Metanephros (tissue), 1 donor: Measurements from ENCODE around the gene CDADC1. TPM values are rescaled to one million over a fixed set of nuclear protein-coding genes. Genes with fewer than 3 reads are reported as not detected.

Experiments
- total RNA-seq: library from RNA; depleted of rRNA; stranded (reverse); fragments of >200 nt; gene quantifications from one replicate; pipeline ENCODE4 v1.2.3, GENCODE V29; 2014

Gene CDADC1
- 7.7 TPM for total RNA-seq

DNA sequence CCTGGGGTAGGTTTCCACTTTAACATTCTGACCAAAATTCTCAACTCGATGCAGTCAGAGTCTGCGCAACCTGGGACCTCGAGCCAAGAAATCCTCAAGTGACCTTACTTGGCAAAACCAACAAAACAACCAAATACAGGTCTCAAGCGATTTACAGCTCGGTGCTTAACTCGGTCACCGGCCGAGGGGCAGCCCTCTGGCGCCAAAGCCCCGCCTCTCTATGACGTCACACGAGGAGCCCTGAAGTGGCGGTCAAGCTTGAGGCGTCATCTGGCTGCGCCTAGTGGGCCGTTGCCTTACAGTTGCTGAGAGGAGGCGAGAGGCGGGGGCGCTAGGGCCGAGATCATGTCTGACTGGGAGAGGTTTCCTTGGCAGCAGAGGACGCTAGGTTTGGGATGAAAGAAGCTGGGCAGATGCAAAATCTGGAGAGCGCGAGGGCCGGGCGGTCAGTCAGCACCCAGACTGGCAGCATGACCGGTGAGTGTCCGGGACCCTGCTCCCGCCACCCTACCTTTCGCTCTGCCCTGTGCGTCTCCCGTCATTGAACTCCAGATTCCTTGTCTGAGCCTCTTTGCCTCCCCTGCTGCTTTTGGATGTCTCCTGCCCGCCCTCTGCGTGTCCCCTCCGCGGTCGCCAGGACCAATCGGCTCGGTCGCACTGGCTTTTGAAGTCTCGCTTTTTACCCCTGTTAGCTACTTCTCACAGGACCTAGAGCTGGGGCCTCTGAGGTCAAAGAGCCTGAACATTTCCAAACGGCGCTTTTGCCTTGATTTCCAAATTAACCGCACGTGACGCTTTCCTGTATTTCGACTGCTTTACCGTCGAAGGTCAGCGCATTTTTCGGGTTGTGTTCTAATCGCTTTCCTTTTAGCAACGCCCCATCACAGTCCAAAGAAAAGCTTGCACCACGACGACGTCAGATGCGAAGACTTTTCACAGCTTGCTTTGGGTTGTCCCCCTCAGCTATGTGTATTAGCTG lies at the start of gene CDADC1:
Gene CDADC1 (plus strand): TSS at position 283 of the 979 bp plus-strand sequence. CDS start 113 bp downstream, at position 396.

DNA sequence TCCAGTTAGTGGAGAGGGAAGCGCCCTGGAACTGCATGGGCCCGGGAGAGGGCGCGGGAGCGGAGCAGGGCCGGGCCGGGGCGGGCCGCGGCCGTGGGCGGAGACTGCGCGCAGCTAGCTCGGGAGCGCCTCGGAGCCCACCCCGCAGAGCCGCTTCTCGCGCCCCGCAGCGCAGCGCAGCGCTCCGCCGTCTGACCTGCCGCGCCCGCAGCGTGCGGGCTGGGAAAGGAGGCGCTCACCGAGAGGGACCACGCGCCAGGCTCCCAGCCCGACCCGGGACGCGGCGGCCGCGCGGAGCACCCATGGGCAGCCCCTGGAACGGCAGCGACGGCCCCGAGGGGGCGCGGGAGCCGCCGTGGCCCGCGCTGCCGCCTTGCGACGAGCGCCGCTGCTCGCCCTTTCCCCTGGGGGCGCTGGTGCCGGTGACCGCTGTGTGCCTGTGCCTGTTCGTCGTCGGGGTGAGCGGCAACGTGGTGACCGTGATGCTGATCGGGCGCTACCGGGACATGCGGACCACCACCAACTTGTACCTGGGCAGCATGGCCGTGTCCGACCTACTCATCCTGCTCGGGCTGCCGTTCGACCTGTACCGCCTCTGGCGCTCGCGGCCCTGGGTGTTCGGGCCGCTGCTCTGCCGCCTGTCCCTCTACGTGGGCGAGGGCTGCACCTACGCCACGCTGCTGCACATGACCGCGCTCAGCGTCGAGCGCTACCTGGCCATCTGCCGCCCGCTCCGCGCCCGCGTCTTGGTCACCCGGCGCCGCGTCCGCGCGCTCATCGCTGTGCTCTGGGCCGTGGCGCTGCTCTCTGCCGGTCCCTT lies 27.5 kb upstream of the CDADC1 start, which contains the start of gene MLNR:
Gene MLNR (plus strand): TSS at position 303 of the 820 bp plus-strand sequence. CDS start 0 bp downstream, at position 303.

Other genes starting within 250 kb of the CDADC1 start
- gene MLNR, start 27.6 kb upstream of the CDADC1 start, total RNA-seq: not detected
- 15.6 TPM for gene CAB39L, start 196.1 kb downstream of the CDADC1 start, total RNA-seq
- gene SETDB2, start 196.3 kb downstream of the CDADC1 start, total RNA-seq: 20.1 TPM
- 23.5 TPM for gene PHF11, start 248.0 kb downstream of the CDADC1 start, total RNA-seq